Measurements from ENCODE around the gene GNB1. TPM values are rescaled to one million over a fixed set of nuclear protein-coding genes. Genes with fewer than 3 reads are reported as not detected.

Gene GNB1
- total RNA-seq, 1 donor from 2014 or later, result 257 TPM

DNA sequence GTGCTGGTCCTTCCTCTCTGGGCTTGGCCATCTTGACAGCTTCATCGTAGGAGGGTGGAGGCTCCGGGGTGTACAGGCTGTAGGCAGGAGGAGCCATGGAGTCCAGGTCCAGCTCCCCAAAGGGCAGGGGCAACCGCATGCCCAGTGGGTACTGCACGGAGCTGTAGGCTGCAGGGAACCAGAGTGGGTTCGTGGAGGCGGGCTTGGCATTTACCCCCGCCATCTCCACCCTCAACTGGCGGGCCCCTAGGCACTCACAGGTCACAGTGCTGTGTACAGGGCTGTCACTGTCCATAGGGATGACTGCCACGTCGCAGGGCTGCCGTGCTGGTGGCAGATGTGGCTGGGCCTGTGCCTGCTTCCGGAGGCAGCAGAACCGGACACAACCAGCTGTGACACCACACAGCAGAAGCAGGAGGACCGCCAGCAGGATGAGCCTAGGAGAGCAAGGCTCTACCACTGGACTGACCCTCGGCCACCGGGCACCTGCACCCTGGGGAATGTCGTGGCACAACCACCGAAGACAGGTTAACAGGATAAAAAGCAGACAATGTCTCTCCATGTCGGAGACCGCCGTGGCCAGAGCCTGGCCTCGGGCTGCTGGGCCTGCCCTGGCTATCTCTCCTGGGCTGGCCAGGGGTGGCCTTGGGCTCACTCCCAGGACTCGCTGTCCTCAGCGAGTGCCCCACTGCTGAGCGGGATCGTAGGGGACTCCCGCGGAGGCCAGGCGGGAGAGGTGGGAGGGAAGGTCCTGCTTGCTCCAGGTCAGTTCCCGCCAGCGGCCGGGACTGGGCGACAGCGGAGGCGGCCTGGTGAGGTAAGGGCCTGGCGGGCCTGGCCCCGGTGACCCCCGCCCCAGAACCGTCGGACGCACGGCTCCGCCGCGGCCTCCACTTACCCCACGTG is 27.4 kb upstream of the GNB1 start:
- no peak for DNase-seq (ENCODE audit: low read depth)
- H3K36me3 ChIP-seq (ENCODE audit: control insufficient read depth, insufficient read depth, low read length), result no peaks in the 10 kb centered on the region
- peak overlapping the region; percentile 51 for H3K4me3 ChIP-seq (ENCODE audit: low read depth, low read length)
- TF ChIP-seq, protein P1, sequence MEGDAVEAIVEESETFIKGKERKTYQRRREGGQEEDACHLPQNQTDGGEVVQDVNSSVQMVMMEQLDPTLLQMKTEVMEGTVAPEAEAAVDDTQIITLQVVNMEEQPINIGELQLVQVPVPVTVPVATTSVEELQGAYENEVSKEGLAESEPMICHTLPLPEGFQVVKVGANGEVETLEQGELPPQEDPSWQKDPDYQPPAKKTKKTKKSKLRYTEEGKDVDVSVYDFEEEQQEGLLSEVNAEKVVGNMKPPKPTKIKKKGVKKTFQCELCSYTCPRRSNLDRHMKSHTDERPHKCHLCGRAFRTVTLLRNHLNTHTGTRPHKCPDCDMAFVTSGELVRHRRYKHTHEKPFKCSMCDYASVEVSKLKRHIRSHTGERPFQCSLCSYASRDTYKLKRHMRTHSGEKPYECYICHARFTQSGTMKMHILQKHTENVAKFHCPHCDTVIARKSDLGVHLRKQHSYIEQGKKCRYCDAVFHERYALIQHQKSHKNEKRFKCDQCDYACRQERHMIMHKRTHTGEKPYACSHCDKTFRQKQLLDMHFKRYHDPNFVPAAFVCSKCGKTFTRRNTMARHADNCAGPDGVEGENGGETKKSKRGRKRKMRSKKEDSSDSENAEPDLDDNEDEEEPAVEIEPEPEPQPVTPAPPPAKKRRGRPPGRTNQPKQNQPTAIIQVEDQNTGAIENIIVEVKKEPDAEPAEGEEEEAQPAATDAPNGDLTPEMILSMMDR (IDR thresholded peaks at IDR 0.05; ENCODE audit: insufficient read depth, low read length, poor library complexity, severe bottlenecking), result no peak
- H3K27me3 ChIP-seq (ENCODE audit: control insufficient read depth, insufficient read depth, low read length), result peaks cover 10% of the 10 kb centered on the region

DNA sequence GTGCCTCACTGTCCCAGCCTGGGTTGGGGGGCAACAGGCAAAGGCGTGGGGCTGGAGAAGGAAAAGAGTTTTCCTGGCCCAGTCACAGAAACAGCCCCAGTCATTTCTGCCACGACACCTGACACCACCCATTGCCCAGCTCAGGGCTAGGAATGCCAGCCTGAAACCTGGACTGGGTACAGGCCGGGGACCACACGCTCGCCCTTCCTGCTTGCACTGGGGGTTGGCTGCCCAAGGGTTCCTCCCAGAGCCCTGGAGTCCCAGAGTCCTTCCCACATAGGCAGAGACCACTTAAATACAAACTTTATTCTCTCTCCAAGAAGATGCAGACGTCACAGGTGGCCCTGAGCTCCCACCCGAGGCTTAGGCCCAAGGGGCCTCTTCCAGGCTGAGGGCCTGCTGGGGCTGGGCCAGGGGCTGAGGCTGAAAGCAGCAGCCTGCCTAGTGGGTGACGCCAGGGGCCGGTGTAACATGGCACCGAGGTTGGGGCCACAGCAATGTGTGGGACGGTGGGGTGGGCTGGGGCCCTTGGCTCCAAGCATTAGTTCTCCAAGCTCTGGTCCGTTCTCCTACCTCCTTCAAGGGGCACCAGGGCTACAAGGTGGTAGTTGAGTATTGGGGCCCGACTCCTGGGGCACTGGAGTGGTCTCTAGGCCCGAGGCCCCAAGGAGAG is 26.6 kb upstream of the GNB1 start:
- Histone ChIP-seq H3K4me3 (ENCODE audit: low read depth, low read length) (no peak overlapping the region), H3K27me3 (ENCODE audit: control insufficient read depth, insufficient read depth, low read length) (peaks cover 10% of the 10 kb centered on the region), H3K36me3 (ENCODE audit: control insufficient read depth, insufficient read depth, low read length) (no peaks in the 10 kb centered on the region)
- DNase-seq (ENCODE audit: low read depth), result no peak
- TF ChIP-seq, protein P1 (IDR thresholded peaks at IDR 0.05; ENCODE audit: insufficient read depth, low read length, poor library complexity, severe bottlenecking), result no peak

DNA sequence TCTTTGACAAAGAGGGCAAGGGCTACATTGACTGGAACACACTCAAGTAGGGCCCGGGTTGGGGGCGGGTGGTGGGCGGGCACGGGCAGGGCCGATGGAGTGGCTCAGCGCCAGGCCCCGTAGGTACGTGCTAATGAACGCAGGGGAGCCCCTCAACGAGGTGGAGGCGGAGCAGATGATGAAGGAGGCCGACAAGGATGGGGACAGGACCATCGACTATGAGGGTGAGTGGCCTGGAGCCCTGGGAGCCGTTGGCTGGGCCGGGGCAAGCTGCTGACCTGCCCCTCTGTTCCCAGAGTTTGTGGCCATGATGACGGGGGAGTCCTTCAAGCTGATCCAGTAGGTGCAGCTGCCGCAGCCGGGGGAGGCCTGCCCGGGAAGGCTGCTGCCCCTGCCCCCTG is 26.0 kb upstream of the GNB1 start:
- DNase-seq (ENCODE audit: low read depth), result no peak
- TF ChIP-seq, protein P1 (IDR thresholded peaks at IDR 0.05; ENCODE audit: insufficient read depth, low read length, poor library complexity, severe bottlenecking), result no peak
- Histone ChIP-seq H3K27me3 (ENCODE audit: control insufficient read depth, insufficient read depth, low read length) (peaks cover 10% of the 10 kb centered on the region), H3K4me3 (ENCODE audit: low read depth, low read length) (no peak overlapping the region), H3K36me3 (ENCODE audit: control insufficient read depth, insufficient read depth, low read length) (no peaks in the 10 kb centered on the region)

DNA sequence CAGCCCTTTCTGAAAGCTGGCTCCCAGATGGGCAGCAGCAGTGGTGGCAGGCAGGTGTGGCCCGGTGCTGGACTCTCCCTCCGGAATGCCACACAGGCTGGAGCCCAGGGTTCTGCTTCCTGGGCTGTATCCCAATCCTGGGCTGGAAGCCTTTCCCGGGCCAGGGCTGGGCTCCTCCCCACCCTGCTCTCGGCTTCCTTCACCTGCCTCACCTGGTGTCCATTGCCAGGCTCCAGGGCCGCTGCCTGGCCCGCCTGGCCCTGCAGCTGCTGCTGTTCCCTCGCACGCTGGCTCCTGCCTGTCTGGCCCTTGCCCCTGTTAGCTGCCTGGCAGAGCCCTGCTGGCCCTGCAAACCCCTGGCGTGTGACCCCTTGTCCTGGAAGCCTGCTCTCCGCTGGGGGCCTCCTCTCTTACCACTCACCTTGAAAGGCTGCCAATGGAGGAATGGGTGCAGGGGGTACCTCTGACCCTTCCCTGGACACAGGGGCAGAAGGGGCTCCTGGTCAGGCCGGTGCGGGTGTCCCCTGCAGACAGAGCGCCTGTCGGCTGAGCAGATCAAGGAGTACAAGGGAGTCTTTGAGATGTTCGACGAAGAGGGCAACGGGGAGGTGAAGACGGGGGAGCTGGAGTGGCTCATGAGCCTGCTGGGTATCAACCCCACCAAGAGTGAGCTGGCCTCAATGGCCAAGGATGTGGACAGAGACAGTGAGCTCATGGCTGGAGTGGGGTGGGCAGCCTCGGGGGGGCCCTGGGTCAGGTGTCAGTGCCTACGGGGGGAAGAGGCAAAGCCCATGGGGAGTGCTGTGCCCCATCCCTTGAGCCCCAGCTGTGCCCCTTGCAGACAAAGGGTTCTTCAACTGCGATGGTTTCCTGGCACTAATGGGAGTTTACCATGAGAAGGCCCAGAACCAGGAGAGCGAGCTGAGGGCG is 25.3 kb upstream of the GNB1 start:
- no peaks in the 10 kb centered on the region for H3K36me3 ChIP-seq (ENCODE audit: control insufficient read depth, insufficient read depth, low read length)
- no peak overlapping the region for H3K4me3 ChIP-seq (ENCODE audit: low read depth, low read length)
- H3K27me3 ChIP-seq (ENCODE audit: control insufficient read depth, insufficient read depth, low read length), result peaks cover 10% of the 10 kb centered on the region
- no peak for DNase-seq (ENCODE audit: low read depth)
- TF ChIP-seq, protein P1 (IDR thresholded peaks at IDR 0.05; ENCODE audit: insufficient read depth, low read length, poor library complexity, severe bottlenecking), result no peak

DNA sequence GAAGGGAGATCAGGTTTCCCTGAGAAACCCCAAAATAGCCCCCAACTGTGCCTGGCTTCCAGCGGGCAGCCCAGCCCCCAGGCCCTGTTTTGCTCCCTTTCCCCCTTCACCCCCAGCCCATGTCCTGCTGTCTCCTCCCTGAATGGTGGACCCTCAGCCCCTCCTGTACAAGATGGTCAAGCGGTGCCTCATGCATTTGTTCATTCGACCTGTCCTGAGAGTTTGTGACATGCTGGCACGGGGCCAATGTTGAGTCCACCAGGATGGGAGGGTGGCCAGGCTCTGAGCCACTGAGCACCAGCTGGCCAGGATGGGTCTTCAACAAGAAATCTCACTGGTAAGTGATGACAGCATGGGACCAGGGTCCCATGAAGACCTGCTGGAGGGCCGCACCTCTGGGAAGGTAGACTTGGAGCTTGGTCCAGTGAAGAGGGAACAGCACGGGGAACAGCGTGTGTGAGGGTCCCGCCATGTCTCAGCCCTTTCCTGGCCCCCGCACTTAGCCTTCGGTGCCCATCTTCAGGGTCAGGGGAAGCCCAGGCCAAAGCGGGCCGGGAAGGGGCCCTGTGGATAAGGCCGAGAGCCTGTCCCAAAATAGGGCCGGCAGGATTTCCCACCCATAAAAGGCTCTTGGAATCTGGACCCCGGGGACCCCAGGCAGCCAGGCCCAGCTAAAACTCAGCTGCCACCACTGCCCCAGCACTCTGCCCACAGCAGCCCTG is 24.2 kb upstream of the GNB1 start, which contains the start of gene CALML6:
CALML6 (plus strand) TSS at position 290 of the 722 bp plus-strand sequence; CDS start at position 311, 21 bp downstream.
- TF ChIP-seq, protein P1 (IDR thresholded peaks at IDR 0.05; ENCODE audit: insufficient read depth, low read length, poor library complexity, severe bottlenecking), result no peak
- no peaks in the 10 kb centered on the region for H3K36me3 ChIP-seq (ENCODE audit: control insufficient read depth, insufficient read depth, low read length)
- no peak for DNase-seq (ENCODE audit: low read depth)
- peaks cover 10% of the 10 kb centered on the region for H3K27me3 ChIP-seq (ENCODE audit: control insufficient read depth, insufficient read depth, low read length)
- no peak within 1 kb of the TSS for H3K4me3 ChIP-seq (ENCODE audit: low read depth, low read length)

All from kidney epithelial cell (primary cell).